Activated gamma-delta T cell treated with Interleukin-2 at 50 U/mL for 16 hours (primary cell): ENCODE data around the gene MYCBPAP.
"Not testable (repeated sequence)": the region's sequence is repeated elsewhere in the genome, so short reads cannot be mapped to it uniquely, and the experiment has no call there.

Experiments
- DNase-seq: peaks from one replicate; pipeline ENCODE4 v3.0.0-alpha.2; 2020

MYCBPAP gene

GRCh38 chr17:50471009-50471905 is 37.0 kb upstream of the MYCBPAP start:
- DNase-seq = no peak

GRCh38 chr17:50472286-50472685 is 36.0 kb upstream of the MYCBPAP start:
- no peak for DNase-seq

GRCh38 chr17:50472761-50473161 is 35.5 kb upstream of the MYCBPAP start:
- not testable (repeated sequence) for DNase-seq

DNA sequence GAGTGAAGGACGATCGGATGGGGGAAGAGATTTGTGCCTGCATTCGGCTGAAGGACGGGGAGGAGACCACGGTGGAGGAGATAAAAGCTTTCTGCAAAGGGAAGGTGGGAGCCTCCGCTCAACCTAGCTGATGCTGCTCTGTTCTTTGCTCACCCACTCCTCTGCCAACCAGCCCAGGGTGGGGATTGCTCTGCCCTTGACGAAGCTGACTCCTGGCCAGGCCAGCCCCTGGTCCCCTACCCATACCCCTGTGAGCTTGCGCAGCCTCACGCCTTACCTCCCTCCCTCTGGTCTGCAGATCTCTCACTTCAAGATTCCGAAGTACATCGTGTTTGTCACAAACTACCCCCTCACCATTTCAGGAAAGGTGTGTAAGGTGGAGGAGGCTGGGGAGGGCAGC is 34.3 kb upstream of the MYCBPAP start:
- no peak for DNase-seq

- DNase-seq = no peak
These were observed 33.7 kb upstream of the MYCBPAP start for GRCh38 chr17:50474523-50474922.

DNA sequence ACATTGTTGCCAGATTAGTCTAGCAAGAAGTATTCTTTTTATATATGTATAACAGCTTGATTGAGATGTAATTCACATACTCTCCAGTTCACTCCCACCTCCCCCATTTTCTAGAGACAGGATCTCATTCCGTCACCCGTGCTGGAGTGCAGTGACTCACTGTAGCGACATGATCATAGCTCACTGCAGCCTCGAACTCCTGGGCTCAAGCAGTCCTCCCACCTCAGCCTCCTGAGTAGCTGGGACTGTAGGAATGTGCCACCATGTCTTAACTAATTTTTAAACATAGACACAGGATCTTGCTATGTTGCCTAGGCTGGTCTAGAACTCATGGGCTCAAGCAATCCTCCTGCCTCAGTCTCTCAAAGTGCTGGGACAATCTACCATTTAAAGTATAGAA is 32.9 kb upstream of the MYCBPAP start:
- no peak for DNase-seq

- DNase-seq = not testable (repeated sequence)
These were observed 32.3 kb upstream of the MYCBPAP start for GRCh38 chr17:50475775-50476544.

- DNase-seq = no peak
These were observed 31.5 kb upstream of the MYCBPAP start for GRCh38 chr17:50476545-50477315.

- no peak for DNase-seq
These were observed 30.3 kb upstream of the MYCBPAP start for GRCh38 chr17:50477976-50478375.

- DNase-seq = peak; percentile 80
These were observed 29.6 kb upstream of the MYCBPAP start, which contains the start of gene RSAD1 for GRCh38 chr17:50478391-50479381. Gene RSAD1 (plus strand): TSS chr17:50478860. CDS start chr17:50478885, 25 bp downstream.

GRCh38 chr17:50479522-50480141 is 28.6 kb upstream of the MYCBPAP start:
- peak; percentile 58 for DNase-seq

DNA sequence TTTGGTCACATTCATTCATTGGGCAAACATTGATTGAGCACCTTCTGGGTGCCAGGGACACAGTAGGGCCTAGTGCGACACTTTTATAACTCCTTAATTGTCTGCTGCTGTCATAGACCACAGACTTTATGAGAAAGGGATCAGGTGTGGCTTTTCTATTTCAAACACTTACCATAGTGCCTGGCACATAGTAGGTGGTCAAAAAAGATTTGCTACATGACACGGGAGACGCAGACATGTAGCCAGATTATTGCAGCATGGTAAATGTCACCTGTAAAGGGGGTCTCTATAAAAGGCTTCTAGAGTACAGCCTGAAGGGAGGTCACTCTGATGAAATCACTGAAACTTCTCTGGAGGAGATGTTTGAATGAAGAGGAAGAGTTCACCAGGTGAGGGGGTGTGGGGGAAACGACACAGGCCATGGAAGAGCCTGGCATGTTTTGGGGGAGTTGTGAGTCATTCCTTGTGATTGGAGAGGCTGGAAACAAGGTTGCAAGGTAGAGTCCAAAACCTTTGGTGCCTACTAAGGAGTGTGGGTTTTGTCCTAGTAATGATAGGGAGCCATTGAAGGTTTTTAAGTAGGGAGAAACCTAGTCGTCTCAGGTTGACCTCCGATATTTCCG is 28.0 kb upstream of the MYCBPAP start:
- no peak for DNase-seq

GRCh38 chr17:50480854-50481490 is 27.3 kb upstream of the MYCBPAP start:
- DNase-seq = no peak

GRCh38 chr17:50481648-50482047 is 26.6 kb upstream of the MYCBPAP start:
- no peak for DNase-seq

DNA sequence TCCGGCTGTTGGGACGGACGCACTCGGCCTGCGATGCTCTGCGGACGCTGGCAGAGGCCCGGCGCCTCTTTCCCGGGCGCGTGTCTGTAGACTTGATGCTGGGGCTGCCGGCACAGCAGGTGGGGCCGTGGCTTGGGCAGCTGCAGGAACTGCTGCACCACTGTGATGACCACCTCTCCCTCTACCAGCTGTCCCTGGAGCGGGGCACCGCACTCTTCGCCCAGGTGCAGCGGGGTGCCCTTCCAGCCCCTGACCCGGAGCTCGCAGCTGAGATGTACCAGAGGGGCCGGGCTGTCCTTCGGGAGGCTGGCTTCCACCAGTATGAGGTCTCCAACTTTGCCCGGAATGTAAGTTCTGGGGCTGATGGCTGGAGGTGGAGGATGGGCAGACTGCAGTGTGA is 26.1 kb upstream of the MYCBPAP start:
- no peak for DNase-seq

DNA sequence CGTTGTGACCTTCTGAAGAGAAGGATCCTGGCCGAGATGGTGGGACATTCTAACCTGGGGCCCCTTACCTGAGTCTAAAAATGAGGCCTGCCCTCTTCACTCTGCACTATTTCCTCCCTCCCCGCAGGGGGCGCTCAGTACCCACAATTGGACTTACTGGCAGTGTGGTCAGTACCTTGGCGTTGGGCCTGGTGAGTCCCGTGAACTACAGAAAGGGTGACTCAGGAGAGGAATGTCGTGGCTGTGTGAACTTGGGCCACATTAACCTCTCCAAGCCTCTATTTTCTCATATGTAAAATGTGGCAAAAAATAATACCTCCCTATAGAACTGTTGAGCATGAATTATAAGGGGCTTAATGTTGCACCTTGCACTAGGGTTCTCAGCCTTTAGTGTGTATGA is 25.7 kb upstream of the MYCBPAP start:
- peak; percentile 63 for DNase-seq

DNA sequence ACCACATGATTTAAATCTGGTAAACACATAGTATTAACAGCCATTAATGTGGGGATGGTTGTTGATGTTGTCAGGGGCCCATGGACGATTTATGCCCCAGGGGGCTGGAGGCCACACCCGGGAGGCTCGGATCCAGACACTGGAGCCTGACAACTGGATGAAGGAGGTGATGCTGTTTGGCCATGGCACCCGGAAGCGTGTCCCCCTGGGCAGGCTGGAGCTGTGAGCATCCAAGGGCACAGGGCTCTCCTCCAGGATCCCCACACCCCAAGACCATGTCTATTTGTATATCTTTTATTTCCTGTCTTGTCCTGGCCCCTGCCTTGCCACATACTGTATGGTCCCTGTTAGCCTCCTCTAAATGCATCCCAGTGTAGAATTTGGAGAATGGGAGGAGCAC is 25.0 kb upstream of the MYCBPAP start:
- no peak for DNase-seq

DNA sequence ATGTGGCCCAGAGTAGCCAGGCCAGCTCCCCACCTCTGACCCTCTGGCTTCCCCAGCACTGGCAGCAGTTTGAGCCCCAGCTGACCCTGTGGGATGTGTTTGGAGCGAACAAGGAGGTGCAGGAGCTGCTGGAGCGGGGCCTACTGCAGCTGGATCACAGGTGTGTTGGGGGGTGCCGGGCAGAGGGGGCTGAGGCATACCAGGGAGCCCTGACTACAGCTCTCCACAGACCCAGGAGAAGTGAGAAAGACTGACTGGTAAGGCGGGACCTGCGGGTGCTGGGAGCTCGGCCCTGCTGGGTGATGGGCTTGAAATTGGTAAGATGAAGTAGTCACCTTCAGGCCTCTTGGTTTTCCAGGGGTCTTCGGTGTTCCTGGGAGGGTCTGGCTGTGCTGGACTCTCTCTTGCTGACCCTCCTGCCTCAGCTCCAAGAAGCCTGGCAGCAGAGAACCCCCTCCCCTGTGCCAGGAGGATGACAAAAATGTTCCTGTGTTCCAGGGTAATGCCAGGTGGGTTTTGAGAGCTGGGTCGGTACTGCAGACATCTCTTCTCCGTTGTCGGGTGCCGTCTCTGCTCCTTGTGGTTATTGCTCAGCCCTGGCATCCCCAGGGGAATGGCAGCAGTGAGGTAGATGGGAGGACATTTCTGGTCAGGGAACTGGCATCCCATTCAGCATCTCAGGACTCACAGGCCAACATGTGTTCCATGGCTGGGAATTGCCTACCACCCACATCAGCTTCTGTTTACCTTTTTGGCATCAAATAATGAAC is 23.7 kb upstream of the MYCBPAP start:
- no peak for DNase-seq
